ENCODE data around the gene LRRIQ1.

Gene LRRIQ1

DNA sequence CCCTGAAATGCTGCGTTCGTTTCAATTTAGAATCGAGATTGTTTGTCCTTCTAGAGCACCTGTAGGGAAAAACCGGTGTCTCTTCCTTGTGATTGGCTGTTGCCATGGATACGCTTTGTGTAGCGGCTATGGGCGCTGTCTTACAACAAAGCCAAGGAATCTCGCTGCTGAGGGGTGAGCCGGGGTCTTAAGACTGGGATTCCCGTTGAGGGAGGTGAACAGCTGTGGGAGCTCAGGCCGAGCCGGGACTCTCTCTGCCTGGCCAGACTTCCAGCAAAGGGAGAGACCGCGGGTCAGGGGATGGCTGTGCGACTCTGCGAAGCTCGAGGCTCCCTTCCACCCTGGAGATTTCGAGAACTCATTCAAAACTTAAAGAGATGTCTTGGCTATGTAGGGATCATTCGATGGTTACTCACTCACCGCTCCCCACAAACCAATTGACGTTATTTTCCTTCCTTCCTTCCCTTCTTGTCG lies at the start of gene LRRIQ1, which contains the start of gene TSPAN19:
LRRIQ1 (plus strand) TSS at position 118 of the 474 bp plus-strand sequence. CDS start 1,826 bp downstream, outside the sequence.
TSPAN19 (minus strand) TSS at position 44 of the 474 bp plus-strand sequence. CDS start 6,331 bp downstream, outside the sequence.
- DNase-seq (ENCODE audit: low read depth), result peak; percentile 83
- H3K4me3 ChIP-seq (ENCODE audit: low read depth, low read length), result peak within 1 kb of the TSS; percentile 66
- no peak for TF ChIP-seq CTCF (IDR thresholded peaks at IDR 0.05; ENCODE audit: insufficient read depth, low read depth, low read length, missing control alignments)

- no peak for TF ChIP-seq CTCF (IDR thresholded peaks at IDR 0.05; ENCODE audit: insufficient read depth, low read depth, low read length, missing control alignments)
- no peak overlapping the region for H3K4me3 ChIP-seq (ENCODE audit: low read depth, low read length)
- no peak for DNase-seq (ENCODE audit: low read depth)
Observed at GRCh38 chr12:84986586-84986985, 49.6 kb upstream of the LRRIQ1 start.

DNA sequence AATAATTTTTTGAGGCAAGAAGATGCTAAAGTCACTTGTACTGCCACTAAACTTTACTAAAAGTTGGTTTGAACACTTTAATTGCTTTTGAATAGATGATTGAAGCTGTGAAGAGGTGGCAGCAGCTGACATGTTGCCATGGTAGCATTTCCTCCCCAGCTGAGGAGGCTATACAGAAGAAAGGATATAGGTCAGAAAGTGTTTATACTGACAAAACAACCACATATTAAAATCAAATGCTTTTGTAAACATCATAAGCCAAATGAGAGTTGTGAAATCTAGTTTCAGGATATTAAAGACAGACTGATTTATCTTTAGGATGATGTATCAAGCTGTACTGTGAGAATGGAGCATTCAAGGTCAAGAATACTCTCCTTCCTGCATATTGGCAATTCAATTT lies 41.7 kb upstream of the LRRIQ1 start:
- DNase-seq (ENCODE audit: low read depth), result no peak
- H3K4me3 ChIP-seq (ENCODE audit: low read depth, low read length), result no peak overlapping the region
- no peak for TF ChIP-seq CTCF (IDR thresholded peaks at IDR 0.05; ENCODE audit: insufficient read depth, low read depth, low read length, missing control alignments)

- no peak for TF ChIP-seq CTCF (IDR thresholded peaks at IDR 0.05; ENCODE audit: insufficient read depth, low read depth, low read length, missing control alignments)
- no peak overlapping the region for H3K4me3 ChIP-seq (ENCODE audit: low read depth, low read length)
- DNase-seq (ENCODE audit: low read depth), result no peak
Observed at GRCh38 chr12:84995641-84996040, 40.5 kb upstream of the LRRIQ1 start.

DNA sequence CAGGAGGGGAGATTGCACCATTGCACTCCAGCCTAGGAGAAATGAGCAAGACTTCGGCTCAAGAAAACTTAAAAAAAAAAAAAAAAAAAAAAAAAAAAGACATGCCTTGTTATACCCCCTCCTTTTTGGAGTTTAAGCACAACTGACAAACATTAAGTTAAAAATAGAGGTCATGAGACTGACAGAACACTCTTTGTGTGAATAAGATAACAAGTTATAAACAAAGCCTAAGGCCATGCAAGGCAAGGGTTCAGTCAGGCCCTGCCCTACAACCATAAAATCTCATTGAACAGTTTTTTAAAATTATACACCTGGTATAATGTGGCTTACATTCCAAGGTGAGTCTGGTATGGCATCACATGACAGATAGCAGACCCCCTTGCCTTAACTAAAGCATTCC lies 39.4 kb upstream of the LRRIQ1 start:
- no peak for TF ChIP-seq CTCF (IDR thresholded peaks at IDR 0.05; ENCODE audit: insufficient read depth, low read depth, low read length, missing control alignments)
- no peak overlapping the region for H3K4me3 ChIP-seq (ENCODE audit: low read depth, low read length)

GRCh38 chr12:84998341-84998740 lies 37.8 kb upstream of the LRRIQ1 start:
- H3K4me3 ChIP-seq (ENCODE audit: low read depth, low read length), result no peak overlapping the region
- TF ChIP-seq CTCF (IDR thresholded peaks at IDR 0.05; ENCODE audit: insufficient read depth, low read depth, low read length, missing control alignments), result no peak
- no peak for DNase-seq (ENCODE audit: low read depth)

More for the DNA sequence above, 39.4 kb upstream of the LRRIQ1 start:
- DNase-seq (ENCODE audit: low read depth), result no peak

GRCh38 chr12:85000729-85001128 lies 35.4 kb upstream of the LRRIQ1 start:
- no peak overlapping the region for H3K4me3 ChIP-seq (ENCODE audit: low read depth, low read length)
- TF ChIP-seq CTCF (IDR thresholded peaks at IDR 0.05; ENCODE audit: insufficient read depth, low read depth, low read length, missing control alignments), result no peak
- no peak for DNase-seq (ENCODE audit: low read depth)

Data from GM12865 (cell line).